Colon (tissue), 2 donors: ENCODE measurements around the gene TBC1D10A.

Experiments used
- FAIRE-seq: peaks from 2 replicates; lab custom pipeline; 2012; peaks lifted over from hg19 to GRCh38; lab: Jason Lieb, UNC
- donor health status: control.
- donor health status: control.

TBC1D10A gene

DNA sequence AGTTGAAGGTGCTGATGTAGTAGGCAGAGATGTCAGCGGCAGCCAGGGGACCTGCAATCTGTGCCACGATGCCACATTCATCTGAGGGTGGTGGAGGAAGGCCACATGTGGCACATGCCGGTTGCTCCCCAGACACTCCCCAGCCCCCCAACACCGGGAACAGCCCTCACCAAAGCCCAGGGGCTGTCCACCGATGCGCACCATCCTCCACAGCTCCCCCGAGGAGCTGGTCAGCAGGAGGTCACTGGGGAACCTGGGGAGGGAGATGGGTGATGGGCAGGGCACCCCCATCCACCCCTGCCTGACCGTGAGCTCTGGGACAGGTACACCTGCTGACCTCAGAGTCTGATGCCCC, 40.9 kb downstream of the TBC1D10A start:
- FAIRE-seq: no peak

DNA sequence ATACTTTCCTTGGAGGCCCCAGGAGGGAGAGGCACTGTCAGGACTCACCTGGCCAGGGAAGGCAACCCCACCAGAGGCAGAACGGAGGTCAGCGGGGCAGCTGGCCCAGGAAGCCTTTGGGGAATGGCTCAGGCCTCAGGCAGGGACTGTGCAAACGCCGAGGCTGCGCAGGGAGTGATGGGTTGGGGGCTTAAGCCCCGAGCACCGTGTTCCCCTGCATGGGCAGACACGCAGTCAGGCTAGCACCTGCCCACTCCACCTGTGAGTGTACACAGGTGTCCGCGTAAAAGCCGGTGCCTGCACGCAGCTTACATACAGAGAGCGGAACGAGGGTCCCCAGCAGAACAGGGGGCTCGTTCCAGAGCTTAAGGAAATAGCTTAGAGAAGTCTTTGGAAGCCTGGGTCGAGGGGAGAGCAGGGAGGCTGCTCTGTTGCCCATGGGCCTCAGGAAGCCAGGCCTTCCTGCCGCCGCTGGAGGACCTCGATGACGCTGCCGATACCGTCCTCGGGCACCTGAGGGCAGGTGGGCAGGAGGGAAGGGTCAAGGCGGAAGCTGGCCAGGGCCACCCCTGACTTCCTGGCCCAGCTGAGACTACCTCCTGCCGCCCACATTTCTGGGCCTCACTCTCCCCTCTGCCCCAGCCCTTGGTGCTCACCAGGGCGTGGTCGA, 41.4 kb downstream of the TBC1D10A start:
- FAIRE-seq: no peak

DNA sequence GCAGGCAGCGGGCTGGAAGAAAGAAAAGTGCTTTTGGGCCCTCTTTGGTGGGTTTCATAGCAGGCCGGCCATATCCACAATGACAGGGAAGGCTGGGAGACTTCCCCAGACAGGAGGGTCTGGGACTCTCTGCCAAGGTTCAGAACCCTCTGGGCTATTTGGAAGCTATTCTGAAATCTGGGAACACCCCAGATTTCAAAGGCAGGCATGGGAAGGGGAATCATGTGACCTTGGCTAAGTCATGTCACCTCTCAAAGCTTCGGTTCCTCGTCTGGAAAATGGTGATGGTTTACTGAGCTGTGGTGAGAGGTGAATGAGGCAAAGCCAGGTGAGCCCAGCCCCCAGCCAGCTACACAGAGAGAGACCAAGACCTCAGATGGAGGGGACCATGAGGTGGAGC, 42.1 kb downstream of the TBC1D10A start:
- FAIRE-seq: no peak

DNA sequence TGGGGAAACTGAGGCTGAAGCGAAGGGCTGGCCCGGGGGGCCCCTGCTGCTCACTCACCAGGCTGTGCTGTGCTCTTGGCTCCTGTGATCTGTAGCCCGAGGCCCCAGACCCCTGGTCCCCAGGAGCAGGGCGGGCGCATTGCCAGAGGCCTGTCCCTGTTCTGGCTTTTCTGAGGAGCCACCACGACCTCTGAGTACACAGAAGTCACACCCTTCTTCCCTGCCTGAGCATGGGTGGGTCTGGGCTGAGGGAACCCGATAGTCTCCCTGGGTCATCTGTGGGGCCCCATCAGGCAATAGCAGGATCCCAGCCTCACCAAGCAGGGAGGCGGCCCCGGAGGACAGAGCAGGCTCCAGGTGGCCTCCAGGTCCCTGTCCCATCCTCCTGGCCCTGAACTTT, 42.6 kb downstream of the TBC1D10A start:
- FAIRE-seq: no peak

DNA sequence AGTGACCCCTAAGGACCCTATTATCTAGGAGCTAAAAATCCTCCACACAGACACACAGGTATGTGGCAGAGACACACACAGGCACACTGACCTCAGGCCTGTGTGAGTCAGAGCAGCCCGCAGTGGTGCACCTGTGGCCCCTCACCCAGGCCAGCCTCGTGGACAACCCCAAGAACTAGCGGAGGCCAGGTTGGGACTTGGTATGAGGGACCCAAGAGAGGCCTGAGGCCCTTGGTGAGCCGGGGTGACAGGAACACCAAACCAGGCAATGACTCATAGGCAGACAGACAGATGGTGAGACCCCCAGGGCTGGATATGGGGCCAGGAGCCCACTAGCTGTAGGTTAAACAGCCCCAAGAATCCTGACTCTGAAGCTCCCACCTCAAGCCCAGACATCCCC, 43.4 kb downstream of the TBC1D10A start:
- FAIRE-seq: no peak

DNA sequence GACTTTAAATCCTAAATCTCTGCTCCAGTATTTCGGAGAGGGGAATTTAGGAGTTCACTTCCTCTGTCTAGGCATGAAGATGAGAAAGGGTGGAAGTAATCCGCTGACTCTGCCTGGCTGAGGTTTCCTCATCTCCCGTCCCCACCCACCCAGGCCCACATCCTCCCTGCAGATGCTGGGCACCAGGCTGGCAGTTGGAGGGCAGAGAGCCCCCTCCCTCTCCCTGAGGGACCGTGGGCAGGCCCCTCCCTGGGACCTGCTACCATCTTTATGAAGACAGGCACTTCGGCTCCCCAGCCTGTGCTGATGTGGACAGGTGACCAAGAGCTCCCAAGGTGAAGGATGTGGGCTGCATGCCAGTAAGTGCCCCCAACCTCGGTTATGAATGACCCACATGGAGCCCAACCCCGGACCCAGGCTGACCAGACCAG, 44.1 kb downstream of the TBC1D10A start:
- no peak for FAIRE-seq

DNA sequence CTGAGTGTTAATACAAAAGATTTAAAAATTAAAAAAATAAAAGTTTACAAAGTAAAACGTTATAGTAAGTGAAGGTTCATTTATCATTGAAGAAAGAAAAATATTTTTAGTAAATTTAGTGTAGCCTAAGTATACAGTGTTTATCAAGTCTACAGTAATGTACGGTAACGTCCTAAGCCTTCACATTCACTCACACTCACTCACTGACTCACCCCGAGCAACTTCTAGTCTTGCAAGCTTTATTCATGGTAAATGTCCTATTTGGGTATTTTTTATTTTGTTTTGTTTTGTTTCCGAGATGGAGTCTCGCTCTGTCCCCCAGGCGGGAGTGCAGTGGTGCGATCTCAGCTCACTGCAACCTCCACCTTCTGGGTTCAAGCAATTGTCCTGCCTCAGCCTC, 46.2 kb downstream of the TBC1D10A start:
- no peak for FAIRE-seq

DNA sequence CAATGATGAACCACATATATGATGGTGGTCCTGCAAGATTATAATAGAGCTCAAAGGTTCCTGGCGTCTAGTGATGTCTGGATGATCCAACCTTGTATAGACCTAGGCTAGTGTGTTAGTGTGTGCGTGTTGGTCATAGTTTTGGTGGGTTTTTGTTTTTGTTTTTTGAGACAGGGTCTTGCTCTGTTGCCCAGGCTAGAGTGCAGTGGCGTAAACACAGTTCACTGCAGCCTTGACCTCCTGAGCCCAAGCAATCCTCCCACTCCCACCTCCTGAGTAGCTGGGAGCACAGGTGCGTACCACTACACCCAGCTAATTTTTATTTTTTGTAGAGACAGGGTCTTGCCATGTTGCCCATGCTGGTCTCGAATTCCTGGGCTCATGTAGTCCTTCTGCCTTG, 46.8 kb downstream of the TBC1D10A start:
- no peak for FAIRE-seq

DNA sequence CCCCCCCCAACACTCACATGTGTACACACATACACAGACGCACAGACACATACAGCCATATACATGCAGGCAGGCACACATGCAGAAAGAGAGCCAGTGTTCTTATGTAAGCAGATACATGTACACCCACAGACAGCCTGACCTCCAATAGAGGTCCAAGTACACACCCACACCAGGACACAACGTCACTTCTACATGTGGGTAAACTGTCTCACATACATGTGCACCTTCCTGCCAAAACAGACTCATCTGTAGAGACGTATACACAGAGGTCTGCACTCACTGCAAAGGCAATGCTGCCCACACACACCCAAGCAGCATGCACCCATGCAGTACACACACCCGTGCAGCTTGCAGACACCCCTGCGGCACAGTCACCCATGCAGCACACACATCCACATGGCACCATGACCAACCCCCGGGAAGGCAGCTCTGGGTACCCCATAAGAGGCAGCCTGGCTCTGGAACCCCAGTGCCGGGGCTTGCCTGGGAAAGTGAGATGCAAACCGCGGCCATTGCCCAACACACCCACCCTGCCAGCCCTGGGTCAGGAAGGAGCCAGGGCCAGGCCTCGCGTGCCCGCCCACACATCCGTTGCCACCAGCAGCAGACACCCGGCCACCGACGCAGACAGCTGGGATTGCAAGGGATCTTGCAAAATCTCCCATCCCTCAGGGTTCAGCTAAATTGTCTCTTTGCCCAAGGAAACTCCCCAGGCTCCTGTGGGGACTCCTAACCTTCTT, 47.5 kb downstream of the TBC1D10A start:
- FAIRE-seq: no peak

DNA sequence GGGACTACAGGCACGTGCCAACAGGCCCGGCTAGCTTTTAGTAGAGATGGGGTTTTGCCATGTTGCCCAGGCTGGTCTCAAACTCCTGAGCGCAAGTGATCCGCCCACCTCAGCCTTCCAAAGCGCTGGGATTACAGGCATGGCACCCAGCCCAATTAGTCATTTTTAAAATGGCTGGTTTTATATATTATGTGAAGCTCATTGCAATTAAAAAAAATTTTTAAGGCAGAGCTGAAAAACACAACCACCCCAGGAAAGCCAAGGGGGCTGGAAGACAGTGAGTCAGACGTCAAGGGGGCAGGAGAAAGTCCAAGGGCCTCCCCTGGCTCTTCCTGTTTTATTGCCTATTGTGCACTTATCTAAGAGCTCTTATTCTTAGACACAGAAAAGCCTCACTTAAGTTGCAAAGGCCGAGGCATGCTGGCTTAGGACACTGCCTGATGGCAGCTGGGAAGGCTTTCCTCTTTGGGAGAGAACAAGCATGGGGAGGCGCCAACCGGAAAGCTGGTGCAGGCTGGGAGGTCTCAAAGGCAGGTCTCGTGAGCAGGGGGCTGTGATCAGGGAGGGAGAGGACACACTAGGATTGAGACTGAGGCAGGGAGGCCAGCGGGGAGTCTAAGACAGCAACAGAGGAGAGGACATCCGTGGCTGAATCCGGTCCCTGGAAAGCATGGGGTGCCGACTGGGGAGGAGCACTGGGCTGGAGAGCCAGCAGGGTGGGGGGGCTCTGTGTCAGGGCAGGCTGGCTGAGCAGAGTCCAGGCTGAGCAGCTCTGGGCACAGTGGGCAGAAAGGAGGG, 49.0 kb downstream of the TBC1D10A start:
- FAIRE-seq: no peak

DNA sequence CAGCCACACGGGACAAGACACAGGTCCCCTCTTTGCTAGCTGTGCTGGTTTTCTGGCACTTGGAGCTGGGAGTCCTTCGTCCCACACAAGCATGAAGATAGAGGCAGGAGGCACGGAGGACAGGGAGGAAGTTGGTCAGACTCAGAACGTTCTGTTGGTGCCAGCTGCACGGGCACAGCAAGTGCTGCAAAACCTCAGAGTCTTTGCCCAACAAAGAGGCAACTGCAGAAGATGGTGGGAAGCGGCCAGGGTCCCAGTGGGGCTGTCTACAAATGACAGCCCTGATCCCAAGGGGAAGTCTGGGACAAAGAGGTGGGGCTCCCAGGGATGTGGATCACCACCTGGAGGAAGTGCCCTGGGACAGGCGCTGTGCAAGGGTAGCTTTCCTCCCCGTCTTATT, 50.7 kb downstream of the TBC1D10A start:
- no peak for FAIRE-seq

DNA sequence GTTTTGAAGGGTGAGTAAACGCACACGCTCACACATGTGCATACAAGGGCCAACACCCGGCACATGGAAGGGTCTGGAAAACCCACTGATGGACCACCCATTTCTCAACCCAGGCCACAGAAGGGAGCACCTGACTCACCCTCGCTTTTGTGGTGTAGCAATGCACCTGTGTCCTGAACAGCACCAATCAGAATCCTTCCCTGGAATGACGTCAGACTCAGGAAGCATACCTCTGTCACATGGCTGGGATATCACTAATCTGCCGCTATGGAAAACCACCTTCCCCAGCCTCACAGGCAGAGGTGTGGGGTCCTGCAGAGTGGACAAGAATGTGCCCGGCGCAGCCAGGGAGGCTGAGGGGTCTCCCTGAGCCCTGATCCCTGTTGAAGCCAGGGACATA, 51.1 kb downstream of the TBC1D10A start:
- FAIRE-seq: no peak

DNA sequence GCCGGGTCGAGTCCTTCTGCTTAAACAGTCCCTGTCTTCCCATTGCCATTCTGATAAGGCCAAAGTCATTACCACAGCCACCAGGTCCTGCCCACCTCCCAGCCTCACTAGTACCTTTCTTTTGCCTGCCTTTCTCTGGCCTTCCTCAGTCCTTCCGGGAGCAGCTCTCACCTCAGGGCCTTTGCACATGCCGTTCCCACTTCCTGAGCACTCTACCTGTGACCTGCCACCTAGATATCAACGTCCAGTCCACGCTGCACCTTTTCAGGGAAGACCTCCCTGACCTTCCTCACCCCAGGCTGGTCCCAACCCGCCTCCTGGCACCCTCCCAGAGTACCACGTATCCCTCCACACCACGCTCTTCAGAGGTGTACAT, 52.3 kb downstream of the TBC1D10A start:
- FAIRE-seq: no peak

DNA sequence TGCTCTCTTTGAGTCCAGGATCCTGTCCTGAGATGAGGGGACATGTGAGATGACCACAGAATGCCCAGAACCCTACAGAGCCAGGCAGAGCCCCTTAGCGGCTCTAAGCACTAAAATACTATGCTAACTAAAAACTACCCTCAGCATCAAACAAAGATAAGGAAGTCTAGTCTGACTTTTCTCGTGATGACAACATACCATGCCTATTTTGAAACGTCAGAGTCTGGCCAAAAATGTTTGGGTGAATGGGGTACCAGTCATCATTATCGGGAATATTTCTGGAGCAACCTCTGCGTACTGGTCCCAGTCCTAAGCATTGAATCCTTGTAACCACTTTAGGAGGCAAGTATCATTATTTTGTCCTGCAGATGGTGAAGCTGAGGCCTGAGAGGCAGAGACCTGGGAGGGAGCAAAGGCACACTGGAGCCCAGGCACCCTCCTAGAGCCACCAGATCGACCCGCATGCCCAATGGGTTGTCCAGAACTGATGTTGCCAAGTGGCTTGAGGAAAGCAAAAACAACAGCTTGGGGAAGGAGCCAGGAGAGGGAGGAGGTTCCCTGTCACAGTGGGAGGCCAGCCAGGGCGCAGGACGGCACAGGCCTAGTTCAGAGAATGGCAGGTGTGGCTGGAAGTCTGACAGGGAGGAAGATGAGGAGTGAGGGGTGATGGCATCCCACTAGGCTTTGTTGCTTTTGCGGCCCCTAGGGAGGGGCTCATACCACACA, 52.9 kb downstream of the TBC1D10A start:
- FAIRE-seq: no peak

DNA sequence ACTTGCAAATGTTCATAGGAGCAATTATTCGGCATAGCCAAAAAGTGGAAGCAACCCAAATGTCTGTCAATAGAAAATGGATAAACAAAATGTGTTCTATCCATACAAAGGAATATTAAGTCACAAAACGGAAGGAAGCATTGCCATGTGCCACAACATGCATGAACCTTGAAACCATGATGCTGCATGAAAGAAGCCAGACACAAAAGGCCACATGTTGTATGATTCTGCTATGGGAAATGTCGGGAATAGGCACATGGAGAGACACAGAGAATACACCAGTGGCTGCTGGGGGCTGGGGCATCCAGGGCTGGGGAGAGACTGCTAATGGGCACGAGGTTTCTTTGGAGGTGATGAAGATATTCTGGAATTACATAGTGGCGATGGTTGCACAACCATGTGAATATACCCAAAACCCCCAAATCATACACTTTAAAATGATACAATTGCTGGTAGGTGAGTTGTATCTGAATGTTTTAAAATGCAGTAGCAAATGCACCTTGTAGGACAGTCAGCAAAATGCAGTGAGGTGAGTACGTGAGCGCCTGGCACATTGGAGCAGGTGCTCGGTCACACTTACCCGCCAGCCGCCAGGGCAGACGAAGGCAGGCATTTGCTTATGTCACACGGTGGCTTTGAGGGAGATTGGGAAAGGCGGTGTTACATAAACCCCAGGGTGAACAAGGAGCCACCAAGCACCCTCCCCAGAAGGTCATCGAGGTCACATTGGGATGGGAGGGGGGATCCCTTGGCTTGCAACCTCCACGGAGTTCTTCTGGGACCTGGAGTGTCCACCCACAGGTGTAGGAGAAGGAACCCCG, 53.8 kb downstream of the TBC1D10A start:
- no peak for FAIRE-seq

DNA sequence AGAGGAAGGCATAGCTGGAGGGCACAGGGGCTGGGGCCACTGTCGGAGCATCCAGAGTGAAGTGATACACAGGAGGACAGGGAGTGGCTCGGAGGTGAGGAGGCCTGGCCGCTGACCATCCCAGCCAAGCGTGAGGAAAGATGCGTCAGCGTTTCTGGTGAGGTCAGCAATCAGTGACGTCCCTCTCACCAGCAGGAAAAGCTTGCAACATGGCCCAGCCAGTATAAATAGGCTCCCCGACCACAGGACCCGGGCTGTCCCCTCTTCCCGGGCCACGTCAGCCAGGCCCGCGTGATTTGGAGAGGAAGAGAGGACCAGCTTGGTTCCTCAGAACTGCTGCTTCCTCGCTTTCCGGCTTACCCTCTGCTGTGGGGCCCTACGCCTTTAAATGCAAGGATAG, 55.9 kb downstream of the TBC1D10A start:
- no peak for FAIRE-seq

DNA sequence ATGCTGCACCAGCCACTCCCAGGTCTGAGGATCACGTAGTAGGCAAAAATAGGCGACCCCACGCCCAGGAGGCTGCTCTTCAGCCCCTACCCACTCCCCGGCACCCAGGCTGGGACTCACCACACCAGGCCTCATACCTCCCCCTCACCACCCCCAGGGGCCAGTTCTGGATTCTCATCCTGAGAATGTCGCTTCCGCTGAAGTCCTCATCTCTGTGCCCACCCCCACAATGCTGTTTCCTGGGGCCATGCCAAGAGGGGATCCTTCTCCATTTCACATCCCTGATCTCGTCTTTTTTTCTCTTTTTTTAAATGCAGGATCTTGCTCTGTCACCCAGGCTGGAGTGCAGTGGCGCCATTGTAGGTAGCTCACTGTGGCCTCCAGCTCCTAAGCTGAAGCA, 58.4 kb downstream of the TBC1D10A start:
- no peak for FAIRE-seq

DNA sequence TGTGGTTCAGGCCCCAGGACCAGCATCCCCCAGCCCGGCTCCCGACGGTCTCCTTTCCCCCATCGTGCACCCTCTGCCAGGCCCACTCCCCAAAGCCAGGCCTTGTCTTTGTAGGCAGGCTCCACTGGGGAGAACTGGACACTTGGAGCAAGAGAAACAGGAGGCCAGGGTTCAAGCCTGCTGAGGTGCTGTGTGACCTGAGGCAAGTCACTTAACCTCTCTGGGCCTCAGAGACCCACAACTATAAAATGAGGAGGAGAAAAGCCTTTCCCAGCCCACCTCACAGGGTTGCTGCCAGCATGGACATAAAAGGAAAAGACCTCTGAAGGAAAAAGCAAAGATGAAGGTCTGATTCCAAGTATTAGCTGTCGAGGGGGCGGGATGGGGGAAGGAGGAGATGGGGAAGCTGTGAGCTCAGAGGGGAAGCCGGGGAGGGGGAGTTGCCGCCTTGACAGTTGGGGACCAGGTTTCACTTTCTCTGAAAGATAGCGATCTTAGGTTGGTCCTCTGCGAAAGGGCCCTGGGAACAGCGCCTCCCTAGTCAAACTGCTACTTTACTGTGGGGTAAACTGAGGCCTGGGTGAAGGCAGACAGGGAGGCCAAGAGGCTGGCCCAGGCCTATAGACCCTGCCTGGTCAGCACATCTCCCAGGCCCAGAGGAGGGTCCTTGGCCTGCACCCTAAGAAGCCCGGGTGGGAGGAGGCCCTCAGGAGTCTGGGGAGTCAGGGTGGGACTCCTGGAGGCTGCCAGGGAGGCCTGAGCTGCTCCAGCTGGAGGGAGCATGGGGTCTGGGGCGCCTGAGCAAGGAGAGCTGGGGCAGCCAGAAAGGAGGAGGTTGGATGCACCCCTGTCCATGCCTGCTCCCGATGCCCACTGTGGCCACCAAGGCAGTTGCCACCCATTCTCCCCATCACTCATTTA, 59.1 kb downstream of the TBC1D10A start:
- FAIRE-seq: no peak

DNA sequence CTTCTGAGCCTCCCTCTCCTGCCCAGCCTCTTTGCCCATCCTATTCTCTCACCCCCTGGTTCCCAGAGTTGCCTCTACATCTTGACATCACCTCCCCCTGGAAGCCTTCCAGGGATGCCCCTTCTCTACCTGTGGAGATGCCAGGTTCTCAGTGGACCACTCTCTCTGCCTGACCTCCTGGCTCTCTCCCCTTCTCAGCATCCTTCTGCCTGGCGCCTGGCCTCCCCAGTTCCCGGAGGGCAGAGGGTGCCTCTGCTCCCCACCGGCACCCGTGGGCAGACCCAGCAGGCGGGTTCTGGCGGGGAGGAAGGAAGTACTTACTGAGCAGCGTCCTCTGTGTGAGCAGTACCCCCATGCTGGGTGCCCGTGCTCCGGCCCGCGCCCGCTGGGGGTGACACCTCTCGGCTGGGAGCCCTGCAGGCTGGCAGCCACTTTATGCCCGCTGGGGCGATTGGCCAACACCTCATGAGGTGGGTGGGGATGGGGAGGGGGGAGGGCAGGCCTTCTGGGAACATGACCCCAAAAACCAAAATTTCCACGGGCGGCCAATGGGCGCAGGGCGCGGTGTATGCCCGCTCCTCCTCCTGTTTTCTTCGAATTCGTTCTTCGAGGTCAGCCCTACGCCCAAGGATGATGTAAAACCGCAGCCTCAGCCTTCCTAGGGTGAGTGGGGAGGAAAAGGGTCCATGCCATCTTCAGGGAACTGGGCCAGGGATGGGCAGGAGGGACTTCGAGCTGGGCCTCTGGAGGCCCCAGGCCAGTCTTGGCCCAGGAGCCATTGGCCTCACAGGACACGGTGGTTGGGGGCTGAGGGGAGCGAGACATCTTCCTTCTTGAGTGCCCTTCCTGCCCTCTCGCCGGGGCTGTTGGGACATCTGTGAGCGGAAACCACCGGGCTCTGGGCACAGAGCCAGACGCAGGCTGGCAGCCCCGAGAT, 60.0 kb downstream of the TBC1D10A start, which contains the start of gene OSM:
Gene OSM (minus strand): TSS at position 407 of the 937 bp plus-strand sequence. CDS start 52 bp downstream, at position 355.
- no peak for FAIRE-seq
